Heart left ventricle (tissue), 16 donors: ENCODE data around the gene FAT4. TPM values are rescaled to one million over a fixed set of nuclear protein-coding genes. Genes with fewer than 3 reads are reported as not detected.

Experiments
- ATAC-seq, 4 donors: fragments of 200-7000 bp; cut with Tn5 transposase; one replicate each; pipeline ENCODE4 v1.9.1; 2020 to 2022; ENCODE audit warnings: moderate library complexity in 4 of 4, mild to moderate bottlenecking in 3 of 4, moderate number of reproducible peaks in 1 of 4
- DNase-seq, 5 donors: peaks; one replicate each; pipeline ENCODE4 v3.0.0-alpha.2; 2020
- H3K27ac ChIP-seq, 12 donors: fragments of 200-600 bp; sonication (generic) in 4 of 12; one replicate each; pipeline versions ENCODE4 v1.5.0 to v1.8.0; 2016 to 2022; ENCODE audit warnings: mild to moderate bottlenecking in 2 of 12
- H3K27me3 ChIP-seq, 9 donors: fragments of 200-600 bp; sonication (generic) in 2 of 9; one replicate each; pipeline versions ENCODE4 v1.5.1 to v1.8.0; 2016 to 2022; ENCODE audit warnings: mild to moderate bottlenecking in 3 of 9
- H3K36me3 ChIP-seq, 9 donors: fragments of 200-600 bp; sonication (generic) in 2 of 9; one replicate each; pipeline versions ENCODE4 v1.5.0 to v1.8.0; 2018 to 2022; ENCODE audit warnings: mild to moderate bottlenecking in 2 of 9
- H3K4me1 ChIP-seq, 12 donors: fragments of 200-600 bp; sonication (generic) in 4 of 12; one replicate each; pipeline versions ENCODE4 v1.5.0 to v1.8.0; 2016 to 2022; ENCODE audit warnings: mild to moderate bottlenecking in 3 of 12
- H3K4me3 ChIP-seq, 12 donors: fragments of 200-600 bp; sonication (generic) in 4 of 12; one replicate each; pipeline versions ENCODE4 v1.5.0 to v1.8.0; 2017 to 2022; ENCODE audit warnings: mild to moderate bottlenecking in 9 of 12, moderate library complexity in 4 of 12
- H3K9me3 ChIP-seq, 12 donors: fragments of 200-600 bp; sonication (generic) in 4 of 12; one replicate each; pipeline versions ENCODE4 v1.5.0 to v1.8.0; 2016 to 2022; ENCODE audit warnings: mild to moderate bottlenecking in 1 of 12
- CTCF ChIP-seq, 12 donors: fragments of 200-600 bp; sonication (generic) in 4 of 12; IDR thresholded peaks; one replicate each; pipeline versions ENCODE4 v1.5.0 to v1.8.0; 2018 to 2022; ENCODE audit warnings: antibody characterized with exemption in 12 of 12, mild to moderate bottlenecking in 5 of 12
- POLR2A ChIP-seq, 2 donors: fragments of 450-650 bp; IDR thresholded peaks; one replicate each; pipeline ENCODE4 v1.6.1; 2017; ENCODE audit warnings: antibody characterized with exemption in 2 of 2, mild to moderate bottlenecking in 2 of 2, moderate library complexity in 2 of 2
- WGBS, 4 donors: extraction: QIAGEN DNeasy Blood & Tissue Kit in 2 of 4; methylation state at CpG; one replicate each; pipeline versions ENCODE4 v1.1.5 to v1.1.7; 2013 to 2018; 5-methylcytosine and 5-hydroxymethylcytosine counted together
- intact Hi-C, 10 donors: fragments of 100-400 bp; cut with DNase I; formaldehyde crosslinking; loops; one replicate each; pipeline versions ENCODE4 v1.11.1 to v1.14.2; 2022
- polyA plus RNA-seq, 2 donors: library from polyadenylated mRNA; stranded (reverse); fragments of 200-250 nt; gene quantifications; one replicate each; pipeline ENCODE4 v1.2.3, GENCODE V29; 2013
- total RNA-seq, 9 donors: library from RNA; depleted of rRNA in 2 of 9; stranded (reverse); fragments of >200 nt in 2 of 9; fragmentation: NEBNext Ultra II Directional in 3 of 9; extraction: Animal tissue kit (Norgen Biotek cat#: 25700) in 3 of 9; gene quantifications; one replicate each; pipeline versions ENCODE4 v1.1.0 to v1.2.4, GENCODE V29; 2016 to 2023
- donor health status: ischemic (EF 13 %, LVEDD 7.1; RV severe dilation, severe dysfunction).
- donor health status: healthy with polysubstance abuse.
- donor health status: DM: no; HTN: yes; CAD: no.
- donor health status: DM: no; HTN: no; CAD: no.
- donor health status: ischemic (EF 25% LVEDD 6.9; RV normal size, moderate dysfunction).
- donor health status: ischemic (EF 25% LVEDD 5.7; RV mildly dilated, moderate dysfunction).
- donor health status: healthy.
- donor health status: DM: yes; HTN: yes; CAD: no.
- donor health status: ischemic (EF 35%, LVEDD 5.7; RV mildly dilated, moderate dysfunction).
- donor health status: nonischemic (EF 11% LVEDD 7.7; RV severe dilation, severe dysfunction).
- donor health status: DM: yes; HTN: yes; CAD: no.
- donor health status: PGD.
- donor health status: ischemic (EF 29% LVEDD 5.4; RV normal size, mild dysfunction).
- donor health status: nonischemic (EF 23%, LVEDD 6.1; RV moderate dilation, normal function).

FAT4 gene
- total and polyA plus RNA-seq, 11 donors = 1.3 to 16.3 (median 10.1) TPM

GRCh38 chr4:125359363-125359762 lies 44.6 kb downstream of the FAT4 start:
- H3K4me1 ChIP-seq = peaks cover 0 to 13% (median 0%) of the 10 kb centered on the region in 12 donors

GRCh38 chr4:125359960-125360634 lies 45.3 kb downstream of the FAT4 start:
- H3K27ac ChIP-seq = peak overlapping the region in 3 of 12 donors; percentile 6 to 35 (median 12)
- no peaks in the 10 kb centered on the region for H3K27me3 ChIP-seq
- H3K4me3 ChIP-seq = peak overlapping the region in 1 of 12 donors; percentile 1
- no peaks in the 10 kb centered on the region for H3K9me3 ChIP-seq
- ATAC-seq (no peak), DNase-seq (no peak)
- 71 to 85% (median 76%) methylated on average over 8 of the region's 8 CpGs for WGBS, 4 donors
- H3K36me3 ChIP-seq = no peaks in the 10 kb centered on the region
- H3K4me1 ChIP-seq = peaks cover 0 to 13% (median 0%) of the 10 kb centered on the region in 12 donors
- intact Hi-C loops = no loop called here
- no peak for TF ChIP-seq POLR2A (IDR thresholded peaks at IDR 0.05)
- TF ChIP-seq CTCF (IDR thresholded peaks at IDR 0.05) = no peak

More at GRCh38 chr4:125359363-125359762, 44.6 kb downstream of the FAT4 start:
- intact Hi-C loops = no loop called here
- Histone ChIP-seq H3K9me3 (no peaks in the 10 kb centered on the region), H3K27ac (peak overlapping the region in 1 of 12 donors; percentile 35), H3K36me3 (no peaks in the 10 kb centered on the region), H3K27me3 (no peaks in the 10 kb centered on the region), H3K4me3 (peak overlapping the region in 1 of 12 donors; percentile 1)
- no peak for TF ChIP-seq POLR2A (IDR thresholded peaks at IDR 0.05)
- WGBS, 4 donors = 89 to 96% (median 93%) methylated on average over 3 of the region's 3 CpGs
- no peak for ATAC-seq
- no peak for DNase-seq

- H3K4me1 ChIP-seq = peaks cover 0 to 13% (median 0%) of the 10 kb centered on the region in 12 donors
- intact Hi-C loops = no loop called here
- H3K27ac ChIP-seq = no peak overlapping the region
- H3K36me3 ChIP-seq = no peaks in the 10 kb centered on the region
- DNase-seq = no peak
- peaks cover 0 to under 1% (median 0%) of the 10 kb centered on the region in 12 donors for H3K9me3 ChIP-seq
- TF ChIP-seq POLR2A (IDR thresholded peaks at IDR 0.05) (no peak), CTCF (IDR thresholded peaks at IDR 0.05) (no peak)
- no peak overlapping the region for H3K4me3 ChIP-seq
- ATAC-seq = no peak
- H3K27me3 ChIP-seq = no peaks in the 10 kb centered on the region
Measured at GRCh38 chr4:125360727-125361126, 46.0 kb downstream of the FAT4 start.
